K562 (cell line): Measurements from ENCODE around the gene RASIP1. TPM values are rescaled to one million over a fixed set of nuclear protein-coding genes. Genes with fewer than 3 reads are reported as not detected.
A peak's percentile ranks its signal among the peaks of the same experiment; 100 is the strongest.

Source experiments
- ATAC-seq: fragments of 200-7000 bp; cut with Tn5 transposase; 3 replicates; pipeline ENCODE4 v1.9.1; 2020; ENCODE audit warnings: moderate library complexity
- BruUV-seq: library from RNA; stranded (reverse); fragments of 400-500 nt; replicated peaks from 2 replicates; lab custom pipeline; 2021; lab: Mats Ljungman, UMichigan
- CTCF ChIA-PET: fragments of 300-600 bp; formaldehyde crosslinking; extraction: SDS; loops from one replicate; lab custom pipeline; 2021; ENCODE audit warnings: low intra/inter-chr PET ratio; lab: Yijun Ruan, JAX
- POLR2A ChIA-PET: fragments of 300-600, 350-650 bp; sonication (Branson Sonifier 250); formaldehyde crosslinking; extraction: SDS; loops from one replicate; lab custom pipeline; 2021; ENCODE audit warnings: antibody characterized with exemption, inconsistent platforms; lab: Yijun Ruan, JAX
- DNase-seq, 4 experiments: peaks; one replicate each; pipeline versions ENCODE4 v3.0.0 to v3.0.0-alpha.2; 2011 to 2018; ENCODE audit warnings: low spot score in 3 of 4, mixed read lengths in 3 of 4; ENCODE audit errors: extremely low read depth in 1 of 4
- FAIRE-seq: peaks from 2 replicates; lab custom pipeline; 2011; peaks lifted over from hg19 to GRCh38; lab: Jason Lieb, UNC
- H2AFZ ChIP-seq: 2 replicates; pipeline ENCODE4 v1.6.0; 2011; ENCODE audit warnings: low read depth, low read length, control low read depth, inconsistent platforms
- H3K27ac ChIP-seq: fragments of 200-600 bp; 3 replicates; pipeline ENCODE4 v1.8.0; 2011; ENCODE audit warnings: low read depth, mild to moderate bottlenecking, control low read depth, inconsistent platforms, low read length, moderate library complexity, mixed read lengths; ENCODE audit errors: extremely low read depth
- H3K27me3 ChIP-seq, 2 experiments: fragments of 300-600 bp in 1 of 2; 2 replicates in 1 of 2; 3 replicates in 1 of 2; pipeline versions ENCODE4 v1.6.0 to v1.8.0; 2011; ENCODE audit warnings: inconsistent platforms in 2 of 2, low read length in 2 of 2, mild to moderate bottlenecking in 1 of 2, mixed read lengths in 1 of 2, moderate library complexity in 1 of 2; ENCODE audit not compliant: control insufficient read depth in 2 of 2, insufficient read depth in 2 of 2
- H3K36me3 ChIP-seq: fragments of 300-600 bp; 3 replicates; pipeline ENCODE4 v1.8.0; 2011; ENCODE audit warnings: mild to moderate bottlenecking, low read length, inconsistent platforms; ENCODE audit not compliant: control insufficient read depth, insufficient read depth
- H3K4me1 ChIP-seq, 2 experiments: fragments of 200-600 bp in 1 of 2; replicated peaks in 1 of 2; 2 replicates in 1 of 2; 3 replicates in 1 of 2; pipeline versions ENCODE4 v1.5.1 to v1.8.0; 2011; ENCODE audit warnings: inconsistent platforms in 2 of 2, low read length in 2 of 2, mild to moderate bottlenecking in 1 of 2, mixed read lengths in 1 of 2, moderate library complexity in 1 of 2; ENCODE audit not compliant: control insufficient read depth in 2 of 2, insufficient read depth in 2 of 2
- H3K4me2 ChIP-seq: 2 replicates; pipeline ENCODE4 v1.6.1; 2011; ENCODE audit warnings: low read length, control low read depth, inconsistent platforms, mixed read lengths; ENCODE audit not compliant: insufficient read depth
- H3K4me3 ChIP-seq: fragments of 200-600 bp; sonication (generic), shearing (Covaris generic); 2 replicates; pipeline ENCODE4 v1.5.1; 2016; ENCODE audit warnings: control low read depth, inconsistent platforms
- H3K79me2 ChIP-seq: fragments of 200-600 bp; 3 replicates; pipeline ENCODE4 v1.8.0; 2011; ENCODE audit warnings: low read length, inconsistent platforms; ENCODE audit not compliant: control insufficient read depth, insufficient read depth
- H3K9ac ChIP-seq, 2 experiments: 2 replicates each; pipeline versions ENCODE4 v1.6.0 to v1.6.1; 2011; ENCODE audit warnings: low read depth in 2 of 2, low read length in 2 of 2, control low read depth in 1 of 2, inconsistent platforms in 1 of 2, mild to moderate bottlenecking in 1 of 2, mixed read lengths in 1 of 2; ENCODE audit not compliant: insufficient read depth in 1 of 2
- H3K9me1 ChIP-seq: one replicate; pipeline ENCODE4 v1.6.0; 2011; ENCODE audit warnings: inconsistent platforms, mild to moderate bottlenecking, low read length, moderate library complexity; ENCODE audit not compliant: control insufficient read depth, insufficient read depth
- H3K9me3 ChIP-seq: replicated peaks from 2 replicates; pipeline ENCODE4 v1.5.1; 2011; ENCODE audit warnings: low read depth, low read length, inconsistent platforms; ENCODE audit not compliant: control insufficient read depth, insufficient read depth
- H4K20me1 ChIP-seq: replicated peaks from 2 replicates; pipeline ENCODE4 v1.6.1; 2011; ENCODE audit warnings: low read length, inconsistent platforms, mixed read lengths; ENCODE audit not compliant: control insufficient read depth, insufficient read depth
- ZBTB43 ChIP-seq: sonication (generic); formaldehyde crosslinking; IDR thresholded peaks from 2 replicates; pipeline ENCODE4 v1.8.0; 2023; ENCODE audit warnings: mild to moderate bottlenecking, missing genetic modification reagents
- ZNF589 ChIP-seq: fragments of 200-800 bp; sonication (Bioruptor generic); IDR thresholded peaks from 2 replicates; pipeline ENCODE4 v1.6.1; 2016; ENCODE audit warnings: low read depth, missing genetic modification characterization, missing compliant biosample characterization
- WGBS: fragments of 100-300 bp; shearing (Covaris generic); methylation state at CpG from one replicate; pipeline ENCODE4 v1.1.6; 2016; ENCODE audit warnings: low coverage, mixed read lengths; ENCODE audit not compliant: insufficient coverage; ENCODE audit errors: missing lambda C conversion rate; 5-methylcytosine and 5-hydroxymethylcytosine counted together
- in situ Hi-C: fragments of 300-500 bp; cut with MboI; formaldehyde crosslinking; loops from 4 replicates; pipeline ENCODE4 v1.15.0; 2018; ENCODE audit warnings: inconsistent platforms, mixed read lengths
- intact Hi-C: fragments of 100-400 bp; cut with micrococcal nuclease; formaldehyde crosslinking; loops from 2 replicates; pipeline ENCODE4 v1.14.2; 2022
- polyA plus RNA-seq, 8 experiments: library from polyadenylated mRNA; depleted of rRNA in 4 of 8; stranded (reverse) in 5 of 8; unstranded in 3 of 8; fragments of >200 nt; fragmentation: Nextera tagmentation in 2 of 8; fragmentation: Illumina TruSeq in 1 of 8; extraction: Ambion mirVana in 2 of 8; extraction: Trizol in 1 of 8; gene quantifications; 2 replicates each; pipeline versions ENCODE4 v1.2.1 to v1.2.3, GENCODE V29; 2011 to 2014; ENCODE audit warnings: inconsistent platforms in 1 of 8, missing spikeins in 1 of 8
- total RNA-seq, 7 experiments: library from RNA; depleted of rRNA in 6 of 7; stranded (reverse); fragments of >200 nt in 6 of 7; fragmentation: Illumina TruSeq in 2 of 7; extraction: Trizol in 2 of 7; gene quantifications; 2 replicates each; pipeline versions ENCODE4 v1.2.1 to v1.2.3, GENCODE V29; 2011 to 2021; ENCODE audit warnings: low replicate concordance in 1 of 7
- TF ChIP-seq, protein P1 (sequence below), 2 experiments: fragments of 450-650 bp; IDR thresholded peaks; 2 replicates each; pipeline ENCODE4 v1.6.1; 2018; ENCODE audit warnings: mild to moderate bottlenecking in 2 of 2, low read depth in 1 of 2; ENCODE audit not compliant: partially characterized antibody in 2 of 2

Gene RASIP1
- total and polyA plus RNA-seq, 9 of the 15 experiments (the other 6 are each of a cell fraction or from before 2014, with no cell fraction given): 0.20 to 4.7 (median 1.5) TPM

GRCh38 chr19:48698046-48698445 is 42.4 kb downstream of the RASIP1 start (continued):
- TF ChIP-seq, protein P1, sequence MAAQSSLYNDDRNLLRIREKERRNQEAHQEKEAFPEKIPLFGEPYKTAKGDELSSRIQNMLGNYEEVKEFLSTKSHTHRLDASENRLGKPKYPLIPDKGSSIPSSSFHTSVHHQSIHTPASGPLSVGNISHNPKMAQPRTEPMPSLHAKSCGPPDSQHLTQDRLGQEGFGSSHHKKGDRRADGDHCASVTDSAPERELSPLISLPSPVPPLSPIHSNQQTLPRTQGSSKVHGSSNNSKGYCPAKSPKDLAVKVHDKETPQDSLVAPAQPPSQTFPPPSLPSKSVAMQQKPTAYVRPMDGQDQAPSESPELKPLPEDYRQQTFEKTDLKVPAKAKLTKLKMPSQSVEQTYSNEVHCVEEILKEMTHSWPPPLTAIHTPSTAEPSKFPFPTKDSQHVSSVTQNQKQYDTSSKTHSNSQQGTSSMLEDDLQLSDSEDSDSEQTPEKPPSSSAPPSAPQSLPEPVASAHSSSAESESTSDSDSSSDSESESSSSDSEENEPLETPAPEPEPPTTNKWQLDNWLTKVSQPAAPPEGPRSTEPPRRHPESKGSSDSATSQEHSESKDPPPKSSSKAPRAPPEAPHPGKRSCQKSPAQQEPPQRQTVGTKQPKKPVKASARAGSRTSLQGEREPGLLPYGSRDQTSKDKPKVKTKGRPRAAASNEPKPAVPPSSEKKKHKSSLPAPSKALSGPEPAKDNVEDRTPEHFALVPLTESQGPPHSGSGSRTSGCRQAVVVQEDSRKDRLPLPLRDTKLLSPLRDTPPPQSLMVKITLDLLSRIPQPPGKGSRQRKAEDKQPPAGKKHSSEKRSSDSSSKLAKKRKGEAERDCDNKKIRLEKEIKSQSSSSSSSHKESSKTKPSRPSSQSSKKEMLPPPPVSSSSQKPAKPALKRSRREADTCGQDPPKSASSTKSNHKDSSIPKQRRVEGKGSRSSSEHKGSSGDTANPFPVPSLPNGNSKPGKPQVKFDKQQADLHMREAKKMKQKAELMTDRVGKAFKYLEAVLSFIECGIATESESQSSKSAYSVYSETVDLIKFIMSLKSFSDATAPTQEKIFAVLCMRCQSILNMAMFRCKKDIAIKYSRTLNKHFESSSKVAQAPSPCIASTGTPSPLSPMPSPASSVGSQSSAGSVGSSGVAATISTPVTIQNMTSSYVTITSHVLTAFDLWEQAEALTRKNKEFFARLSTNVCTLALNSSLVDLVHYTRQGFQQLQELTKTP (IDR thresholded peaks at IDR 0.05; ENCODE audit: low read depth in 1 of 2, partially characterized antibody in 2 of 2): no peak
- no peak for TF ChIP-seq ZNF589 (CRISPR knock-in tag)

- CTCF ChIA-PET: interaction anchor here (0.6 kb wide), 1 partner anchor 50 kb away, joined by 3 read pairs; the partner anchor contains the start of gene CA11
- no TSS peak for BruUV-seq
- FAIRE-seq (no peak), DNase-seq (no peak), ATAC-seq (no peak)
- H3K4me1 ChIP-seq: peaks cover 10 to 27% of the 10 kb centered on the region in 2 experiments; a peak in 4 of 5 replicates
- in situ Hi-C loops (no loop called here), intact Hi-C loops (no loop called here)
- no peak overlapping the region for H3K27ac ChIP-seq
- TF ChIP-seq ZBTB43 (CRISPR knock-in tag): no peak
- H3K79me2 ChIP-seq: no peaks in the 10 kb centered on the region
- no peak overlapping the region for H3K4me2 ChIP-seq
- POLR2A ChIA-PET: interaction anchor here (1.5 kb wide), 1 partner anchor 21 kb away, joined by 4 read pairs; no protein-coding TSS in a partner anchor
- WGBS: 70% methylated on average over 25 of the region's 34 CpGs
- H3K9me1 ChIP-seq: no peaks in the 10 kb centered on the region
- H3K4me3 ChIP-seq: no peak overlapping the region
- no peaks in the 10 kb centered on the region for H3K9me3 ChIP-seq
- H3K27me3 ChIP-seq: no peaks in the 10 kb centered on the region
- H2AFZ ChIP-seq: no peak overlapping the region
- H3K9ac ChIP-seq: peak overlapping the region in 1 of 2 experiments; percentile 82; a peak in 2 of 4 replicates
- no peaks in the 10 kb centered on the region for H3K36me3 ChIP-seq
- H4K20me1 ChIP-seq: no peaks in the 10 kb centered on the region
Observed at GRCh38 chr19:48696353-48697010, 43.9 kb downstream of the RASIP1 start.
